Skin of body (tissue), 2 donors: Measurements from ENCODE around the gene SHCBP1. TPM values are rescaled to one million over a fixed set of nuclear protein-coding genes. Genes with fewer than 3 reads are reported as not detected.

Experiments used
- small RNA-seq: library from RNA; depleted of rRNA; stranded (forward); fragments of <200 nt; gene quantifications from one replicate; pipeline ENCODE3, GENCODE V24; 2014; ENCODE audit warnings: low replicate concordance
- total RNA-seq: library from RNA; depleted of rRNA; stranded (reverse); fragments of >200 nt; gene quantifications from one replicate; pipeline ENCODE4 v1.2.3, GENCODE V29; 2014

SHCBP1 gene
- total RNA-seq, 1 donor from 2014 or later, result 9.0 TPM

Small RNAs within 50 kb of the gene (small RNA-seq; reads per million reads assigned to genes)
- not detected for gene RNU6-845P

Other genes starting within 250 kb of the SHCBP1 start
- gene VPS35, start 67.8 kb upstream of the SHCBP1 start, total RNA-seq, result 81.5 TPM
- gene ORC6, start 68.3 kb upstream of the SHCBP1 start, total RNA-seq, result 7.2 TPM
- 3.0 TPM for gene MYLK3, start 127.0 kb upstream of the SHCBP1 start, total RNA-seq
- 13.5 TPM for gene C16orf87, start 209.8 kb upstream of the SHCBP1 start, total RNA-seq